Neural cell (in vitro differentiated cells): Measurements from ENCODE around the gene B9D1.

Experiments used
- POLR2AphosphoS5 ChIP-seq: IDR thresholded peaks from 2 replicates; pipeline ENCODE4 v1.6.1; 2012
- RAD21 ChIP-seq: fragments of 450-650 bp; conservative IDR thresholded peaks from 2 replicates; pipeline ENCODE4 v1.6.1; 2014; ENCODE audit warnings: antibody characterized with exemption, mild to moderate bottlenecking, moderate library complexity
- TF ChIP-seq, protein P1 (sequence below): fragments of 450-650 bp; IDR thresholded peaks from 2 replicates; pipeline ENCODE4 v1.5.1; 2014; ENCODE audit warnings: antibody characterized with exemption, mild to moderate bottlenecking, moderate library complexity; ENCODE audit not compliant: poor library complexity, severe bottlenecking
- TF ChIP-seq, protein P2 (sequence below): IDR thresholded peaks from 2 replicates; pipeline ENCODE4 v1.6.1; 2012; ENCODE audit warnings: borderline replicate concordance

DNA sequence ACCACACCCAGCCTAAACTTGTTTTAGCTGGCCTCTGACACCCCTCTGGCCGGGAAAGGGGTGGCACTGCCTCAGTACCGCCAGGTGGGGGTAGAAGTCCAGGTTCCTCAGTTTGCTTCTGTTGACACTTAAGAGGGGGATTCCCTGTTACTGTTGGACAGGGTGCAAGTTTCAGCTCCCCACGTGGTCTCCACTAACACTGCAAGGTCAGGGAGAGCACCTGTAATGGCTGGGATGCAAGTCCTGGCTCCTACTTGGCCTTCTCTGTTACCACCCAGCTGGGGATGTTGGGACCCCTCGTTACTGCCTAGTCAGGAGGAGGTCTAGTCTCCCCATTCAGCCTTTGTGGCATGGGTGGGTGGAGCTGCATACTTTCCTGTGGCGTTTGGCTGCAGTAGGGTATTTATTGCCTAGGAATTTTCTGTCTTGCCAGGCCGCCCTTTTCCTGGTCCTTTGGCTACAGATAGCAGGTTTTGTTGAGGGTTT, 35.1 kb upstream of the B9D1 start:
- TF ChIP-seq POLR2AphosphoS5, result no peak
- no peak for TF ChIP-seq RAD21
- TF ChIP-seq, protein P1, sequence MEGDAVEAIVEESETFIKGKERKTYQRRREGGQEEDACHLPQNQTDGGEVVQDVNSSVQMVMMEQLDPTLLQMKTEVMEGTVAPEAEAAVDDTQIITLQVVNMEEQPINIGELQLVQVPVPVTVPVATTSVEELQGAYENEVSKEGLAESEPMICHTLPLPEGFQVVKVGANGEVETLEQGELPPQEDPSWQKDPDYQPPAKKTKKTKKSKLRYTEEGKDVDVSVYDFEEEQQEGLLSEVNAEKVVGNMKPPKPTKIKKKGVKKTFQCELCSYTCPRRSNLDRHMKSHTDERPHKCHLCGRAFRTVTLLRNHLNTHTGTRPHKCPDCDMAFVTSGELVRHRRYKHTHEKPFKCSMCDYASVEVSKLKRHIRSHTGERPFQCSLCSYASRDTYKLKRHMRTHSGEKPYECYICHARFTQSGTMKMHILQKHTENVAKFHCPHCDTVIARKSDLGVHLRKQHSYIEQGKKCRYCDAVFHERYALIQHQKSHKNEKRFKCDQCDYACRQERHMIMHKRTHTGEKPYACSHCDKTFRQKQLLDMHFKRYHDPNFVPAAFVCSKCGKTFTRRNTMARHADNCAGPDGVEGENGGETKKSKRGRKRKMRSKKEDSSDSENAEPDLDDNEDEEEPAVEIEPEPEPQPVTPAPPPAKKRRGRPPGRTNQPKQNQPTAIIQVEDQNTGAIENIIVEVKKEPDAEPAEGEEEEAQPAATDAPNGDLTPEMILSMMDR, result no peak
- TF ChIP-seq, protein P2, sequence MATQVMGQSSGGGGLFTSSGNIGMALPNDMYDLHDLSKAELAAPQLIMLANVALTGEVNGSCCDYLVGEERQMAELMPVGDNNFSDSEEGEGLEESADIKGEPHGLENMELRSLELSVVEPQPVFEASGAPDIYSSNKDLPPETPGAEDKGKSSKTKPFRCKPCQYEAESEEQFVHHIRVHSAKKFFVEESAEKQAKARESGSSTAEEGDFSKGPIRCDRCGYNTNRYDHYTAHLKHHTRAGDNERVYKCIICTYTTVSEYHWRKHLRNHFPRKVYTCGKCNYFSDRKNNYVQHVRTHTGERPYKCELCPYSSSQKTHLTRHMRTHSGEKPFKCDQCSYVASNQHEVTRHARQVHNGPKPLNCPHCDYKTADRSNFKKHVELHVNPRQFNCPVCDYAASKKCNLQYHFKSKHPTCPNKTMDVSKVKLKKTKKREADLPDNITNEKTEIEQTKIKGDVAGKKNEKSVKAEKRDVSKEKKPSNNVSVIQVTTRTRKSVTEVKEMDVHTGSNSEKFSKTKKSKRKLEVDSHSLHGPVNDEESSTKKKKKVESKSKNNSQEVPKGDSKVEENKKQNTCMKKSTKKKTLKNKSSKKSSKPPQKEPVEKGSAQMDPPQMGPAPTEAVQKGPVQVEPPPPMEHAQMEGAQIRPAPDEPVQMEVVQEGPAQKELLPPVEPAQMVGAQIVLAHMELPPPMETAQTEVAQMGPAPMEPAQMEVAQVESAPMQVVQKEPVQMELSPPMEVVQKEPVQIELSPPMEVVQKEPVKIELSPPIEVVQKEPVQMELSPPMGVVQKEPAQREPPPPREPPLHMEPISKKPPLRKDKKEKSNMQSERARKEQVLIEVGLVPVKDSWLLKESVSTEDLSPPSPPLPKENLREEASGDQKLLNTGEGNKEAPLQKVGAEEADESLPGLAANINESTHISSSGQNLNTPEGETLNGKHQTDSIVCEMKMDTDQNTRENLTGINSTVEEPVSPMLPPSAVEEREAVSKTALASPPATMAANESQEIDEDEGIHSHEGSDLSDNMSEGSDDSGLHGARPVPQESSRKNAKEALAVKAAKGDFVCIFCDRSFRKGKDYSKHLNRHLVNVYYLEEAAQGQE, result no peak
